ENCODE measurements around the gene SLC4A8. TPM values are rescaled to one million over a fixed set of nuclear protein-coding genes. Genes with fewer than 3 reads are reported as not detected.
"Not testable (repeated sequence)": the region's sequence is repeated elsewhere in the genome, so short reads cannot be mapped to it uniquely, and the experiment has no call there.

SLC4A8 gene
- polyA plus RNA-seq, 5 donors, result 1.1 to 2.9 (median 1.7) TPM

- DNase-seq, result no peak
Measured at GRCh38 chr12:51424094-51424661, 453 bp upstream of the SLC4A8 start.

GRCh38 chr12:51428256-51428655, 3.6 kb downstream of the SLC4A8 start:
- DNase-seq, result no peak

GRCh38 chr12:51429700-51430099, 5.1 kb downstream of the SLC4A8 start:
- DNase-seq, result no peak

- DNase-seq, result no peak
Measured at GRCh38 chr12:51430196-51430895, 5.7 kb downstream of the SLC4A8 start.

- no peak for DNase-seq
Measured at GRCh38 chr12:51432921-51433320, 8.3 kb downstream of the SLC4A8 start.

GRCh38 chr12:51434305-51434704, 9.7 kb downstream of the SLC4A8 start:
- no peak for DNase-seq

GRCh38 chr12:51437431-51437830, 12.8 kb downstream of the SLC4A8 start:
- DNase-seq, result no peak

GRCh38 chr12:51439330-51439729, 14.7 kb downstream of the SLC4A8 start:
- DNase-seq, result no peak

- no peak for DNase-seq
Measured at GRCh38 chr12:51441583-51441982, 17.0 kb downstream of the SLC4A8 start.

GRCh38 chr12:51442324-51442723, 17.7 kb downstream of the SLC4A8 start:
- no peak for DNase-seq

- no peak for DNase-seq
Measured at GRCh38 chr12:51443573-51443972, 18.9 kb downstream of the SLC4A8 start.

GRCh38 chr12:51448618-51449256, 24.1 kb downstream of the SLC4A8 start:
- no peak for DNase-seq

GRCh38 chr12:51449580-51450246, 25.1 kb downstream of the SLC4A8 start:
- no peak for DNase-seq

- DNase-seq, result no peak
Measured at GRCh38 chr12:51450333-51450732, 25.7 kb downstream of the SLC4A8 start.

GRCh38 chr12:51450806-51451205, 26.2 kb downstream of the SLC4A8 start:
- no peak for DNase-seq

- DNase-seq, result not testable (repeated sequence)
Measured at GRCh38 chr12:51454016-51454415, 29.4 kb downstream of the SLC4A8 start.

GRCh38 chr12:51455050-51455449, 30.4 kb downstream of the SLC4A8 start:
- not testable (repeated sequence) for DNase-seq

GRCh38 chr12:51458635-51459034, 34.0 kb downstream of the SLC4A8 start:
- no peak for DNase-seq

- no peak for DNase-seq
Measured at GRCh38 chr12:51460519-51460918, 35.9 kb downstream of the SLC4A8 start.

GRCh38 chr12:51465491-51465890, 40.9 kb downstream of the SLC4A8 start:
- no peak for DNase-seq

- DNase-seq, result no peak
Measured at GRCh38 chr12:51470116-51470515, 45.5 kb downstream of the SLC4A8 start.

GRCh38 chr12:51471111-51471864, 46.7 kb downstream of the SLC4A8 start:
- DNase-seq, result no peak
